ENCODE data around the gene AMN. TPM values are rescaled to one million over a fixed set of nuclear protein-coding genes. Genes with fewer than 3 reads are reported as not detected.

The AMN gene
- total and polyA plus RNA-seq, 9 of the 15 experiments (the other 6 are each of a cell fraction or from before 2014, with no cell fraction given) = 0.04 to 0.14 TPM; not detected in 7

DNA sequence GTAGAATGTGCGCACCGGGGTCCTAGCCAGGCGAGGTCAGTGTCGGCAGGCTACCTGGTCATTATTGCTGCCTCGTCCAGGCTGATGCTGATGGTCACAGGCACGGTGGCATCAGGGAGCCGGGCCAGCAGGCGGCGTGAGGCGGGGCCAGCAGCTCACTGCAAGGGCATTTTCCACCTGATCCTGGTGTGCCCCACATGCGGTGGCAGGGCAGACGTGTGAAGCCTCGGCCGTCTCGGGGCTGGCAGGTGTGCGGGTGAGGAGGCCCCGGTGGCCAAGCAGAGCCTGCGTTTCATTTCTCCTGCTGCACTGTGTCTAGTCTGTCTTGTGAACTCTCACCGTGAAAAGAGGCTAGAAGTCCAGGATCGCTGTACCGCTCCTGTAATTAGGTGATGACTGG is 12.0 kb upstream of the AMN start:
- intact Hi-C loops (cut with micrococcal nuclease) (no loop called here), in situ Hi-C loops (cut with MboI) (loop anchor here (10.0 to 25.0 kb wide), 2 partner anchors 398 to 476 kb away; partner anchors contain the start of gene ANKRD9)
- Histone ChIP-seq H3K4me1 (replicated peaks in 1 of 2; ENCODE audit: control insufficient read depth in 2 of 2, insufficient read depth in 2 of 2, low read length in 2 of 2) (peaks cover 0 to 23% of the 10 kb centered on the region in 2 experiments; a peak in 1 of 5 replicates), H3K79me2 (ENCODE audit: control insufficient read depth, insufficient read depth, low read length) (no peaks in the 10 kb centered on the region), H3K4me3 (no peak overlapping the region), H3K4me2 (ENCODE audit: insufficient read depth, low read length) (no peak overlapping the region), H4K20me1 (replicated peaks; ENCODE audit: control insufficient read depth, insufficient read depth, low read length) (no peaks in the 10 kb centered on the region), H3K27ac (ENCODE audit: extremely low read depth, low read depth, low read length) (no peak overlapping the region), H2AFZ (ENCODE audit: low read depth, low read length) (no peak overlapping the region), H3K9me1 (ENCODE audit: control insufficient read depth, insufficient read depth, low read length) (no peaks in the 10 kb centered on the region), H3K27me3 (ENCODE audit: control insufficient read depth in 2 of 2, insufficient read depth in 2 of 2, low read length in 2 of 2) (no peaks in the 10 kb centered on the region), H3K9ac (ENCODE audit: insufficient read depth in 1 of 2, low read depth in 2 of 2, low read length in 2 of 2) (no peak overlapping the region), H3K9me3 (replicated peaks; ENCODE audit: control insufficient read depth, insufficient read depth, low read depth, low read length) (no peaks in the 10 kb centered on the region), H3K36me3 (ENCODE audit: control insufficient read depth, insufficient read depth, low read length) (peaks cover 3% of the 10 kb centered on the region; the same call in 1 of the 3 replicates)
- WGBS (ENCODE audit: insufficient coverage, low coverage, missing lambda C conversion rate) = 89% methylated on average over 17 of the region's 21 CpGs
- no TSS peak for BruUV-seq (replicated peaks)
- FAIRE-seq = no peak
- TF ChIP-seq, protein P1, sequence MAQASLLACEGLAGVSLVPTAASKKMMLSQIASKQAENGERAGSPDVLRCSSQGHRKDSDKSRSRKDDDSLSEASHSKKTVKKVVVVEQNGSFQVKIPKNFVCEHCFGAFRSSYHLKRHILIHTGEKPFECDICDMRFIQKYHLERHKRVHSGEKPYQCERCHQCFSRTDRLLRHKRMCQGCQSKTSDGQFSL (CRISPR knock-in tag; IDR thresholded peaks at IDR 0.05) = no peak
- TF ChIP-seq, protein P1 (tag; IDR thresholded peaks at IDR 0.05) = no peak
- TF ChIP-seq, protein P2, sequence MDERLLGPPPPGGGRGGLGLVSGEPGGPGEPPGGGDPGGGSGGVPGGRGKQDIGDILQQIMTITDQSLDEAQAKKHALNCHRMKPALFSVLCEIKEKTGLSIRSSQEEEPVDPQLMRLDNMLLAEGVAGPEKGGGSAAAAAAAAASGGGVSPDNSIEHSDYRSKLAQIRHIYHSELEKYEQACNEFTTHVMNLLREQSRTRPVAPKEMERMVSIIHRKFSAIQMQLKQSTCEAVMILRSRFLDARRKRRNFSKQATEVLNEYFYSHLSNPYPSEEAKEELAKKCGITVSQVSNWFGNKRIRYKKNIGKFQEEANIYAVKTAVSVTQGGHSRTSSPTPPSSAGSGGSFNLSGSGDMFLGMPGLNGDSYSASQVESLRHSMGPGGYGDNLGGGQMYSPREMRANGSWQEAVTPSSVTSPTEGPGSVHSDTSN (CRISPR knock-in tag; IDR thresholded peaks at IDR 0.05; ENCODE audit: low read depth) = no peak
- TF ChIP-seq, protein P2 (tag; conservative IDR thresholded peaks at IDR 0.05; ENCODE audit: low read depth) = no peak
- TF ChIP-seq, protein P3, sequence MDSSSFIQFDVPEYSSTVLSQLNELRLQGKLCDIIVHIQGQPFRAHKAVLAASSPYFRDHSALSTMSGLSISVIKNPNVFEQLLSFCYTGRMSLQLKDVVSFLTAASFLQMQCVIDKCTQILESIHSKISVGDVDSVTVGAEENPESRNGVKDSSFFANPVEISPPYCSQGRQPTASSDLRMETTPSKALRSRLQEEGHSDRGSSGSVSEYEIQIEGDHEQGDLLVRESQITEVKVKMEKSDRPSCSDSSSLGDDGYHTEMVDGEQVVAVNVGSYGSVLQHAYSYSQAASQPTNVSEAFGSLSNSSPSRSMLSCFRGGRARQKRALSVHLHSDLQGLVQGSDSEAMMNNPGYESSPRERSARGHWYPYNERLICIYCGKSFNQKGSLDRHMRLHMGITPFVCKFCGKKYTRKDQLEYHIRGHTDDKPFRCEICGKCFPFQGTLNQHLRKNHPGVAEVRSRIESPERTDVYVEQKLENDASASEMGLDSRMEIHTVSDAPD (CRISPR knock-in tag; IDR thresholded peaks at IDR 0.05) = no peak
- TF ChIP-seq ESRRB (CRISPR knock-in tag; IDR thresholded peaks at IDR 0.05; ENCODE audit: borderline replicate concordance) = no peak
- no peak for TF ChIP-seq CHD1 (IDR thresholded peaks at IDR 0.05; ENCODE audit: low read length)
- TF ChIP-seq ZKSCAN3 (CRISPR knock-in tag; IDR thresholded peaks at IDR 0.05) = no peak
- TF ChIP-seq ZNF77 (CRISPR knock-in tag; IDR thresholded peaks at IDR 0.05) = no peak
- no peak for TF ChIP-seq GTF2E2 (tag; IDR thresholded peaks at IDR 0.05)
- TF ChIP-seq ARHGAP35 (IDR thresholded peaks at IDR 0.05; ENCODE audit: partially characterized antibody) = no peak
- no peak for TF ChIP-seq CTBP1 (IDR thresholded peaks at IDR 0.05; ENCODE audit: borderline replicate concordance)
- TF ChIP-seq CBFA2T2 (conservative IDR thresholded peaks at IDR 0.05) = no peak
- no peak for TF ChIP-seq CEBPG (CRISPR knock-in tag; IDR thresholded peaks at IDR 0.05)
- TF ChIP-seq CEBPG (tag; conservative IDR thresholded peaks at IDR 0.05 in 1 of 2, IDR thresholded peaks at IDR 0.05 in 1 of 2) = no peak
- TF ChIP-seq, protein P4, sequence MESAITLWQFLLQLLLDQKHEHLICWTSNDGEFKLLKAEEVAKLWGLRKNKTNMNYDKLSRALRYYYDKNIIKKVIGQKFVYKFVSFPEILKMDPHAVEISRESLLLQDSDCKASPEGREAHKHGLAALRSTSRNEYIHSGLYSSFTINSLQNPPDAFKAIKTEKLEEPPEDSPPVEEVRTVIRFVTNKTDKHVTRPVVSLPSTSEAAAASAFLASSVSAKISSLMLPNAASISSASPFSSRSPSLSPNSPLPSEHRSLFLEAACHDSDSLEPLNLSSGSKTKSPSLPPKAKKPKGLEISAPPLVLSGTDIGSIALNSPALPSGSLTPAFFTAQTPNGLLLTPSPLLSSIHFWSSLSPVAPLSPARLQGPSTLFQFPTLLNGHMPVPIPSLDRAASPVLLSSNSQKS (CRISPR knock-in tag; IDR thresholded peaks at IDR 0.05) = no peak
- TF ChIP-seq SMARCB1 (IDR thresholded peaks at IDR 0.05; ENCODE audit: insufficient read length, low read depth) = no peak
- no peak for TF ChIP-seq ETV5 (CRISPR knock-in tag; IDR thresholded peaks at IDR 0.05; ENCODE audit: low read depth)
- ChIA-PET POLR2A (interaction anchor here (0.6 kb wide), 2 partner anchors 404 to 439 kb away, joined by 3 read pairs; no protein-coding TSS in a partner anchor), CTCF (ENCODE audit: low intra/inter-chr PET ratio) (no interaction called here)
- ATAC-seq = no peak
- DNase-seq (ENCODE audit: extremely low read depth in 1 of 4, low spot score in 3 of 4) = no peak
